CD8-positive, alpha-beta memory T cell (primary cell): ENCODE measurements around the gene C14orf119. TPM values are rescaled to one million over a fixed set of nuclear protein-coding genes. Genes with fewer than 3 reads are reported as not detected.

Experiments
- CTCF ChIA-PET: fragments of 350-600 bp; sonication (Branson Sonifier 250); formaldehyde crosslinking; loops from one replicate; lab custom pipeline; 2021; ENCODE audit warnings: antibody characterized with exemption; lab: Charles Lee
- POLR2A ChIA-PET: fragments of 350-600 bp; sonication (Branson Sonifier 250); formaldehyde crosslinking; loops from one replicate; lab custom pipeline; 2021; ENCODE audit warnings: antibody characterized with exemption; lab: Charles Lee
- DNase-seq, 5 donors: peaks; one replicate each; pipeline versions ENCODE4 v3.0.0 to v3.0.0-alpha.2; 2020 to 2022; ENCODE audit warnings: mixed read lengths in 1 of 5
- H3K27ac ChIP-seq: one replicate; pipeline ENCODE4 v1.7.0; 2013; ENCODE audit warnings: low read depth, mild to moderate bottlenecking, low read length, moderate library complexity
- H3K27me3 ChIP-seq: 2 replicates; pipeline ENCODE4 v1.7.0; 2013; ENCODE audit warnings: low read length, mild to moderate bottlenecking; ENCODE audit not compliant: insufficient read depth, poor library complexity, severe bottlenecking
- H3K36me3 ChIP-seq: 2 replicates; pipeline ENCODE4 v1.7.0; 2013; ENCODE audit warnings: mild to moderate bottlenecking, low read length, moderate library complexity; ENCODE audit not compliant: insufficient read depth
- H3K4me1 ChIP-seq: 2 replicates; pipeline ENCODE4 v1.7.0; 2013; ENCODE audit warnings: mild to moderate bottlenecking, low read length, moderate library complexity; ENCODE audit not compliant: insufficient read depth
- H3K4me3 ChIP-seq: 2 replicates; pipeline ENCODE4 v1.7.0; 2013; ENCODE audit warnings: mild to moderate bottlenecking, low read length
- H3K9me3 ChIP-seq: 2 replicates; pipeline ENCODE4 v1.7.0; 2013; ENCODE audit warnings: mild to moderate bottlenecking, low read length
- H3K27ac Mint-ChIP-seq, 8 donors: one replicate each; pipeline ENCODE4 v1.8.0; 2020 to 2021; ENCODE audit warnings: mixed read lengths in 8 of 8, mild to moderate bottlenecking in 6 of 8, inconsistent platforms in 3 of 8, moderate library complexity in 3 of 8
- H3K27me3 Mint-ChIP-seq, 2 donors: one replicate each; pipeline ENCODE4 v1.8.0; 2020 to 2021; ENCODE audit warnings: mixed read lengths in 2 of 2, mild to moderate bottlenecking in 1 of 2, moderate library complexity in 1 of 2
- H3K36me3 Mint-ChIP-seq, 3 donors: one replicate each; pipeline ENCODE4 v1.8.0; 2020 to 2021; ENCODE audit warnings: mixed read lengths in 3 of 3, inconsistent platforms in 1 of 3, mild to moderate bottlenecking in 1 of 3
- H3K4me1 Mint-ChIP-seq, 3 donors: one replicate each; pipeline ENCODE4 v1.8.0; 2020 to 2021; ENCODE audit warnings: mixed read lengths in 3 of 3, inconsistent platforms in 1 of 3, mild to moderate bottlenecking in 1 of 3
- H3K4me3 Mint-ChIP-seq, 7 donors: one replicate each; pipeline ENCODE4 v1.8.0; 2020 to 2021; ENCODE audit warnings: mixed read lengths in 7 of 7, mild to moderate bottlenecking in 6 of 7, moderate library complexity in 4 of 7, inconsistent platforms in 2 of 7
- H3K9me3 Mint-ChIP-seq, 5 donors: one replicate each; pipeline ENCODE4 v1.8.0; 2020 to 2022; ENCODE audit warnings: mixed read lengths in 5 of 5, mild to moderate bottlenecking in 3 of 5, moderate library complexity in 2 of 5, inconsistent platforms in 1 of 5
- polyA plus RNA-seq: library from polyadenylated mRNA; unstranded; fragments of 300-500 nt; fragmentation: Illumina TruSeq; gene quantifications from one replicate; pipeline ENCODE4 v1.2.3, GENCODE V29; 2021
- total RNA-seq, 2 experiments: library from RNA; stranded (reverse); gene quantifications; one replicate each; pipeline ENCODE4 v1.2.3, GENCODE V29; 2021

The C14orf119 gene
- total and polyA plus RNA-seq, 3 experiments from 2014 or later: 52.5 to 112 (median 55.6) TPM

DNA sequence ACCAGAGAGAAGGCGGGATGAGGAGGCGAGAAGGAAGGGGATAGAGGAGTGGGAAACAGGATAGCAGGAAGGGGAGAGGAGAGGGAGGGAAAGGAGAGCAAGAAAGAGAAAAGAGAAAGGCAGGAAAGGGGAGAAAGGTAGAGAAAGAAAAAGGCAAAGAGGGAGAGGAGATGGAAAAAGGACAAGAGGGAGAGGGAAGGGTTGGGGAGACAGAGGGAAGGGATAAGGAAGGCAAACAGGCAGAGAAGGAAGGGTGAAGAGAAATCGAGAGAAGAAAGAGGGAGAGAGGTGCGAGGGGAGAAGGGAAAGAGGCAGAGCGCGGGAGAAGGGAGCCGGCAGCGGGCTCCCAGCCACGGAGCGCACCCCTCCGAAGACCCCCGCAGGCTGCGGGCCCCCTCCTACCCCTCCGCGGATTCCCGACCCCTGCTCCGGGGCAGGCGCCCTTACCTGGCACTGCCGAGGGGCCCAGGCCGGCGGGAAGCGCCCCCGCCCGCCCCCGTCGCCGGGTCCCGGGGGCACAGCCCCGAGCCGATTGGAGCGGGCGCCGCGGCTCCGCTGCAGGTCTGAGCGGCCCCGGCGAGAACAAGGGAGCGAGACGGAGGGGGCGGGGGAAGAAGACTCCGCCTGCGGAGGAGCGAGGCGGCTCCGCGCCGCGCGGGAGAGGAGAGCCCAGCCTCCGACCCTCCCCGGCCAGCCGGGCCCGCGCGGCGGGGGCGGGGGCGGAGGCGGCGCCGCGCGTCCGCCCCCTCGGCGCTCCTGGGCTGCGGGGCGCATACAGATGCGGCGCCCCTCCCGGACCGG, 38.1 kb upstream of the C14orf119 start, which contains the start of gene CDH24:
CDH24 (minus strand) TSS at position 565 of the 801 bp plus-strand sequence. CDS start 1,787 bp downstream, outside the sequence.
- Histone ChIP-seq H3K4me3 (peak within 1 kb of the TSS; percentile 74), H3K36me3 (peaks cover 21% of the 10 kb centered on the region), H3K27ac (no peak within 1 kb of the TSS), H3K27me3 (no peaks in the 10 kb centered on the region), H3K4me1 (peaks cover 14% of the 10 kb centered on the region), H3K9me3 (no peaks in the 10 kb centered on the region)
- Mint-ChIP-seq H3K4me3 (peak within 1 kb of the TSS; percentile 85 to 95 (median 90)), H3K36me3 (peaks cover 0 to 38% (median 8%) of the 10 kb centered on the region in 3 donors), H3K4me1 (peaks cover 16 to 19% (median 18%) of the 10 kb centered on the region in 3 donors), H3K9me3 (no peaks in the 10 kb centered on the region), H3K27ac (peak within 1 kb of the TSS; percentile 2 to 95 (median 80)), H3K27me3 (no peaks in the 10 kb centered on the region)
- peak; percentile 51 to 80 (median 67) for DNase-seq
- CTCF ChIA-PET: interaction anchor here (0.7 to 21.2 kb wide), 33 partner anchors 8 to 487 kb away, joined by 3 to 732 read pairs (median 5); partner anchors contain the start of genes ACIN1, AJUBA, C14orf119 and PRMT5
- POLR2A ChIA-PET: interaction anchor here (0.5 to 1.5 kb wide), 6 partner anchors 50 to 487 kb away, joined by 3 to 14 read pairs (median 6); partner anchors contain the start of gene AJUBA

DNA sequence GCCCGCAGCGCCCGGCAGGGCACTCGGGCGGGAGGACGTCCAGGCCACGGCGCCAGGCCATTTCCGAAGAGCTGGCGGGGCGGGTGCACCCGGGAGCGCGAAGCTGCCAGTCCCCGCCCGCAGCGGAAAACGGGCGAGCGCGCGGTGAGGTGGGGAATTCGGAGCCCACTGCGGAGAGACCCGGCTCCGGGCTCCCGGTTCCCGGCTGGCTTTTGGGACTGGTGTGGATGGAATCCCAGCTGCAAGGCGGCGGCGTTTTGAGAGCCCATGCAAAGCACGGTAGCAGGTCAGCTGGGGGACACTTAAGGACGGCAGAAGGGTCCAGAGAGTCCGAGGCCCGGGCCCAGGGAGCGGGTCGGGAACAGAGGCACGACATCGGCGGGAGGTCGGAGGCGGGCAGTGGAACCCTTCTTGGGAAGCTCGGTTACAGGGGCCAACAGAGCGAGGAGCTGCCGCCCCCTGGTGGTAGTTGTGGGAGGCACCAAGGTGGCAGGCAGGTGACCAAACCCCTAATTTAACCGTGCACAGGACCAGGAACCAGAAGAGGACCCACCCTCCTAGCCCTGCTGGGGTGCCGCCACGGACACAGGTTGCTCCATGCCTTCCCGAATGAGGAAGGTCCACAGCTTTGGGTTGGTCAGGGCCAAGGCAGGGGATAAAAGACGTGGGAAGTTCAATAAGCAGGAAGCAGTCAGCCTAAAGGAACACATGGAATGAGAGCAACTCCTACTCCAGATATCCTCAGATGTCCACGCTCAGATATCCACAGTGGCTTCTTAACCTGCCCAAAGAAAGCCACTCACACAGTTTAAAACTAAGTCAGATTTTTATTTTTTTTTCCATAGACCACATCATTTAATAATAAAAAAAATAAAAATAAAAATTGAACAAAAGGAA, 37.3 kb upstream of the C14orf119 start:
- Histone ChIP-seq H3K27me3 (no peaks in the 10 kb centered on the region), H3K4me1 (peaks cover 14% of the 10 kb centered on the region), H3K4me3 (peak overlapping the region; percentile 74), H3K36me3 (peaks cover 29% of the 10 kb centered on the region), H3K9me3 (no peaks in the 10 kb centered on the region), H3K27ac (no peak overlapping the region)
- Mint-ChIP-seq H3K4me3 (peak overlapping the region; percentile 85 to 95 (median 90)), H3K36me3 (peaks cover 0 to 46% (median 11%) of the 10 kb centered on the region in 3 donors), H3K27ac (peak overlapping the region in 7 of 8 donors; percentile 37 to 92 (median 66)), H3K27me3 (no peaks in the 10 kb centered on the region), H3K4me1 (peaks cover 16 to 19% (median 18%) of the 10 kb centered on the region in 3 donors), H3K9me3 (no peaks in the 10 kb centered on the region)
- CTCF ChIA-PET: interaction anchor here (0.7 to 21.2 kb wide), 33 partner anchors 9 to 488 kb away, joined by 3 to 732 read pairs (median 5); partner anchors contain the start of genes ACIN1, AJUBA, C14orf119 and PRMT5
- POLR2A ChIA-PET: interaction anchor here (0.5 to 1.5 kb wide), 8 partner anchors 10 to 488 kb away, joined by 3 to 14 read pairs (median 6); partner anchors contain the start of gene AJUBA
- peak; percentile 74 to 90 (median 81) for DNase-seq

DNA sequence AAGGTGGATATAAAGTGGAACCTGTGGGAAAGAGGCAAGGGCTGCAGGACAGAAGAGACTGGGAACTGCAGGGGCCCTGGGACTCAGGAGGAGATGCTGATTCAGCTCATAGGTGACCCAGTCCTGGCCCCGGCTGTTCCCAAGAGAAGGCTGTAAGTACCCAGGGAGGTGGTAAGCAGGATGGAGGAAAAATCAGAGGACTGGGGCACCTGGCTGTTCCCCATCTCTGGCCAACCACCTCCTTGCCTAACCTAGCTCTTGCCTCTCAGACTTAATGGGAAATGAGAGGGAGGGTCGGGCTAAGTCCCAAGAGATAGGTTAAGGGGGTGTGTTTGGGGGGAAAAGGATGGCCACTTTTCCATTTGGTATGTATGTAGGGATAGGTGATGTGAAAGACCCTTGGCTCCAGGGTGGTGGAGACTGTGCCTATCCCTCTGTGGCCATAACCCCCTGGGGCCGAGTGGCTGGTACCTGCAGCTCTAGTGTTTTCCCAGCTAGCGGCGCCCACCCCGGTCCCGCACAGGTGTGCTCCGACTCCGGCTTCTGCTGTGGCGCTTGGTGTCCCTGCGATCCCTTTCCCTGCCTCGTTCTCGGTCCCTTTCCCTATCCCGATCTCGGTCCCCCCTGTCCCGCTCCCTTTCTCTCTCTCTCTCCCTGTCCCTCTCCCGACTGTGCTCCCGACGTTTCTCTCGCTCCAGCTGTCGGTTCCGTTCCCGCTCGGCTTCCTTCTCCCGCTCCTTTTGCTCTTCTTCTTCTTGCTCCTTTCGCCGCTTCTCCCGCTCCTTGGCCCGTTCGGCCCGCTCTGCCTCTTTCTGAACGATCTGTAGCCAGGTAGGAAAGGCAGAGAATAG, 36.4 kb upstream of the C14orf119 start:
- H3K27ac Mint-ChIP-seq: peak overlapping the region in 2 of 8 donors; percentile 52 to 54
- POLR2A ChIA-PET: interaction anchor here (0.5 to 1.5 kb wide), 6 partner anchors 10 to 294 kb away, joined by 5 to 14 read pairs (median 6); partner anchors contain the start of gene AJUBA

DNA sequence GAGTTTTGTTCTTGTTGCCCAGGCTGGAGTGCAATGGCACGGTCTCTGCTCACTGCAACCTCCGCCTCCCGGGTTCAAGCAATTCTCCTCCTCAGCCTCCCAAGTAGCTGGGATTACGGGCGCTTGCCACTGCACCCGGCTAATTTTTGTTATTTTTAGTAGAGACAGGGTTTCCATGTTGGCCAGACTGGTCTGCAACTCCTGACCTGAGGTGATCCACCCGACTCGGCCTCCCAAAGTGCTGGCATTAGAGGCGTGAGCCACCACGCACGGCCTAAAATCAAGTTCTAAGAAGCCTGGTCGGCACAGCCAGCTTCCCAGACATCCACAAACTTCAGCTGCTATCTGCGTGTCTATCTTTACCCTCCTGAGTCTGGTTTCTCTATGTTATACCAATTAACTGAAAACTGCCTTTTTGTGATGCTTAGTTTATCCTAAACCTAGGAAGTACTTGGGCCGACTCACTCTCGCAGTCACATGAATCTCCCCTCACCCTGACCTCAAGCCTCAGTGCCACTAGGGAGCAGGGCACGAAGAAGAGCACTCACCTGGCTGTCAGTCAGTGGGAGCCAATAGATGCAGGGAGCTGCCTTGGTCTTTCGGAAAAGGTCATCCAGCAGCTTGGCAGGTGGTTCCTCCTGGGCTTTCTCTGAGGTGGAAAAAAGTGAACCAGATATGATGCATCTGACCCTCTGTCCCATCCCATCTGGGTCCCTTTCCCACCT, 34.6 kb upstream of the C14orf119 start:
- no peaks in the 10 kb centered on the region for H3K27me3 Mint-ChIP-seq
- H3K27ac Mint-ChIP-seq: peak overlapping the region in 1 of 8 donors; percentile 32
- no peak overlapping the region for H3K27ac ChIP-seq
- peaks cover 16 to 21% (median 18%) of the 10 kb centered on the region in 3 donors for H3K4me1 Mint-ChIP-seq
- H3K4me3 ChIP-seq: no peak overlapping the region
- H3K9me3 Mint-ChIP-seq: no peaks in the 10 kb centered on the region
- peaks cover 48% of the 10 kb centered on the region for H3K36me3 ChIP-seq
- DNase-seq: no peak
- ChIA-PET POLR2A (no interaction called here), CTCF (interaction anchor here (1.0 to 21.2 kb wide), 6 partner anchors 7 to 75 kb away, joined by 3 to 732 read pairs (median 13); partner anchors contain the start of gene AJUBA)
- peaks cover 14% of the 10 kb centered on the region for H3K4me1 ChIP-seq
- peaks cover 3 to 71% (median 16%) of the 10 kb centered on the region in 3 donors for H3K36me3 Mint-ChIP-seq
- no peaks in the 10 kb centered on the region for H3K27me3 ChIP-seq
- no peaks in the 10 kb centered on the region for H3K9me3 ChIP-seq
- H3K4me3 Mint-ChIP-seq: peak overlapping the region in 1 of 7 donors; percentile 35

More for the DNA sequence above, 36.4 kb upstream of the C14orf119 start:
- no peak for DNase-seq
- Histone ChIP-seq H3K4me3 (no peak overlapping the region), H3K9me3 (no peaks in the 10 kb centered on the region), H3K27ac (no peak overlapping the region), H3K36me3 (peaks cover 38% of the 10 kb centered on the region), H3K4me1 (peaks cover 14% of the 10 kb centered on the region), H3K27me3 (no peaks in the 10 kb centered on the region)
- no peaks in the 10 kb centered on the region for H3K9me3 Mint-ChIP-seq
- CTCF ChIA-PET: interaction anchor here (0.8 to 21.2 kb wide), 24 partner anchors 9 to 489 kb away, joined by 3 to 732 read pairs (median 6); partner anchors contain the start of genes ACIN1, AJUBA, C14orf119 and PRMT5
- H3K27me3 Mint-ChIP-seq: no peaks in the 10 kb centered on the region
- peaks cover 3 to 55% (median 14%) of the 10 kb centered on the region in 3 donors for H3K36me3 Mint-ChIP-seq
- peaks cover 16 to 19% (median 18%) of the 10 kb centered on the region in 3 donors for H3K4me1 Mint-ChIP-seq
- H3K4me3 Mint-ChIP-seq: peak overlapping the region in 4 of 7 donors; percentile 23 to 68 (median 30)

GRCh38 chr14:23062002-23062401, 33.3 kb upstream of the C14orf119 start:
- Mint-ChIP-seq H3K36me3 (peaks cover 3 to 84% (median 19%) of the 10 kb centered on the region in 3 donors), H3K27ac (peak overlapping the region in 1 of 8 donors; percentile 14), H3K4me1 (peaks cover 6 to 14% (median 9%) of the 10 kb centered on the region in 3 donors), H3K27me3 (no peaks in the 10 kb centered on the region), H3K4me3 (peak overlapping the region in 1 of 7 donors; percentile 42), H3K9me3 (no peaks in the 10 kb centered on the region)
- DNase-seq: no peak
- CTCF ChIA-PET: interaction anchor here (1.3 to 21.2 kb wide), 4 partner anchors 15 to 77 kb away, joined by 3 to 732 read pairs (median 6); partner anchors contain the start of gene AJUBA
- no peaks in the 10 kb centered on the region for H3K9me3 ChIP-seq
- H3K4me1 ChIP-seq: peaks cover 1% of the 10 kb centered on the region
- H3K27me3 ChIP-seq: no peaks in the 10 kb centered on the region
- peaks cover 60% of the 10 kb centered on the region for H3K36me3 ChIP-seq
- no peak overlapping the region for H3K27ac ChIP-seq
- H3K4me3 ChIP-seq: no peak overlapping the region
- POLR2A ChIA-PET: interaction anchor here (0.6 to 0.9 kb wide), 2 partner anchors 10 to 11 kb away, joined by 3 to 5 read pairs; no protein-coding TSS in a partner anchor

DNA sequence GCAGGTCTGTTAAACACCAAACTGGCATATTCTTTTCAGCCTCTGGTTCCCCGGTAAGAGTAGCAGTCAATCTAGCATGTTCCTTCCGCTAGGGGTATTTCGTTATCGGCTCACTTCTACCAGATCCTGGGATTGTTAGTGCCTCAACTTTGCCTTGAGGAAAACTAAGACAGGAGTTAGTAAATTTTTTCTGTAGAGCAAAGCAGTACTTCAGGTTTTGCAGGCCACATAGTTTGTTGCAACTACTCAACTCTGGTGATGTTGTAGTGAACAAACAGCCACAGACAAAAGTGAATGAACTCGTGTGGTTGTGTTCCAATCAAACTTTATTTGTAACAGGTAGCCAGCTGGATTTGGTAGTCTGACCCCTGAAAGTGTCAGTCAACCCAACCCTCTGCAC, 31.7 kb upstream of the C14orf119 start:
- Mint-ChIP-seq H3K4me1 (peaks cover 6 to 13% (median 7%) of the 10 kb centered on the region in 3 donors), H3K36me3 (peaks cover 3 to 92% (median 19%) of the 10 kb centered on the region in 3 donors)

More for the DNA sequence above, 31.7 kb upstream of the C14orf119 start:
- Mint-ChIP-seq H3K9me3 (no peaks in the 10 kb centered on the region), H3K27me3 (no peaks in the 10 kb centered on the region), H3K4me3 (peak overlapping the region in 1 of 7 donors; percentile 52), H3K27ac (peak overlapping the region in 2 of 8 donors; percentile 45 to 76)
- Histone ChIP-seq H3K36me3 (peaks cover 72% of the 10 kb centered on the region), H3K27me3 (no peaks in the 10 kb centered on the region), H3K4me1 (peaks cover 2% of the 10 kb centered on the region), H3K9me3 (no peaks in the 10 kb centered on the region), H3K27ac (no peak overlapping the region), H3K4me3 (no peak overlapping the region)
- DNase-seq: no peak
- ChIA-PET CTCF (interaction anchor here (1.9 to 21.2 kb wide), 2 partner anchors 14 to 78 kb away, joined by 7 to 732 read pairs; partner anchors contain the start of gene AJUBA), POLR2A (no interaction called here)
